ENCODE measurements around the gene TFB1M. TPM values are rescaled to one million over a fixed set of nuclear protein-coding genes. Genes with fewer than 3 reads are reported as not detected.

The TFB1M gene
- total RNA-seq, 4 donors from 2014 or later = 11.4 to 26.4 (median 13.3) TPM

DNA sequence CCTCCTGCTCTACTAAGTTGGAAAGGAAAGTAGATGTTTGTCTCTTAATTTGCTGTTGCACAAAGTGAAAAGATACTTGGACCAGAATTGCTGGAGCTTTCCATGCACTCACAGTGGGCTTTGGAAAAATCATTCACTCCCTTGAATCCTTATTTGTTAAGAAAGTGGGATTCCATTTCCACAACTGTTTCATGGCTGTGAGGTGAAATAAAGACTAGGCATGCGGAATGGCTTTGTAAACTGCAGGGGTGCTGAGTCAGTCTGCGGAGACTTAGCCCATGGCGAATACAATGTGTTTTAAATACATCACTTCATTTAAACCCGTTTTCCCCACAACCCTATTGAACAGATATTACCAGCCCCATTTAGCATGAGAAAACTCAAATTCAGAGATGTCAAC lies 87.2 kb downstream of the TFB1M start:
- no peaks in the 10 kb centered on the region for H3K4me1 ChIP-seq
- peaks cover 0 to 6% (median 0%) of the 10 kb centered on the region in 3 donors for H3K36me3 ChIP-seq
- H3K27ac ChIP-seq = no peak overlapping the region
- no peaks in the 10 kb centered on the region for H3K27me3 ChIP-seq
- no peak for TF ChIP-seq POLR2A (IDR thresholded peaks at IDR 0.05)
- TF ChIP-seq, protein P1, sequence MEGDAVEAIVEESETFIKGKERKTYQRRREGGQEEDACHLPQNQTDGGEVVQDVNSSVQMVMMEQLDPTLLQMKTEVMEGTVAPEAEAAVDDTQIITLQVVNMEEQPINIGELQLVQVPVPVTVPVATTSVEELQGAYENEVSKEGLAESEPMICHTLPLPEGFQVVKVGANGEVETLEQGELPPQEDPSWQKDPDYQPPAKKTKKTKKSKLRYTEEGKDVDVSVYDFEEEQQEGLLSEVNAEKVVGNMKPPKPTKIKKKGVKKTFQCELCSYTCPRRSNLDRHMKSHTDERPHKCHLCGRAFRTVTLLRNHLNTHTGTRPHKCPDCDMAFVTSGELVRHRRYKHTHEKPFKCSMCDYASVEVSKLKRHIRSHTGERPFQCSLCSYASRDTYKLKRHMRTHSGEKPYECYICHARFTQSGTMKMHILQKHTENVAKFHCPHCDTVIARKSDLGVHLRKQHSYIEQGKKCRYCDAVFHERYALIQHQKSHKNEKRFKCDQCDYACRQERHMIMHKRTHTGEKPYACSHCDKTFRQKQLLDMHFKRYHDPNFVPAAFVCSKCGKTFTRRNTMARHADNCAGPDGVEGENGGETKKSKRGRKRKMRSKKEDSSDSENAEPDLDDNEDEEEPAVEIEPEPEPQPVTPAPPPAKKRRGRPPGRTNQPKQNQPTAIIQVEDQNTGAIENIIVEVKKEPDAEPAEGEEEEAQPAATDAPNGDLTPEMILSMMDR (IDR thresholded peaks at IDR 0.05) = no peak
- H3K4me3 ChIP-seq = no peak overlapping the region
- no peaks in the 10 kb centered on the region for H3K9me3 ChIP-seq
- no peak for DNase-seq

DNA sequence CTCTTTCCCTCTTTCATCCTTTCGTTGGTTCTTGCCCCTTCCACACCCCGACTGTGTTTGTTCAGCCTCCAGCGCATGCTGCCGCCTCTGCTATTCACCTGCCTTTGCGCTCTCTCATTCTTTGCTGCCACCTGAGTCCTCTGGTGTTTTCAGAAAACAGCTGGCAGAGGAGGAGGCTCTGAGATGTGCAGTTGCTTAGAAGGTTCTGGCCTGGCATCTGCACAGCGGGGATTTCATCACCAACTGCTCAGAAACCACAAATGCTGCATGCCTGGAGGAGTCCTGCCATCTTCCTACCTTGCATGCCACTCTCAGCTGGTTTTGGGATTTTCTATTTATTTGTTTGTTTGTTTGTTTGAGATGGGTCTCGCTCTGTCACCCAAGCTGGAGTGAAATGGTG lies 89.7 kb downstream of the TFB1M start:
- Histone ChIP-seq H3K27ac (no peak overlapping the region), H3K27me3 (no peaks in the 10 kb centered on the region), H3K4me3 (no peak overlapping the region), H3K9me3 (no peaks in the 10 kb centered on the region), H3K36me3 (peaks cover 0 to 16% (median 0%) of the 10 kb centered on the region in 3 donors), H3K4me1 (no peaks in the 10 kb centered on the region)
- DNase-seq = no peak
- no peak for TF ChIP-seq POLR2A (IDR thresholded peaks at IDR 0.05)
- TF ChIP-seq, protein P1 (IDR thresholded peaks at IDR 0.05) = no peak

DNA sequence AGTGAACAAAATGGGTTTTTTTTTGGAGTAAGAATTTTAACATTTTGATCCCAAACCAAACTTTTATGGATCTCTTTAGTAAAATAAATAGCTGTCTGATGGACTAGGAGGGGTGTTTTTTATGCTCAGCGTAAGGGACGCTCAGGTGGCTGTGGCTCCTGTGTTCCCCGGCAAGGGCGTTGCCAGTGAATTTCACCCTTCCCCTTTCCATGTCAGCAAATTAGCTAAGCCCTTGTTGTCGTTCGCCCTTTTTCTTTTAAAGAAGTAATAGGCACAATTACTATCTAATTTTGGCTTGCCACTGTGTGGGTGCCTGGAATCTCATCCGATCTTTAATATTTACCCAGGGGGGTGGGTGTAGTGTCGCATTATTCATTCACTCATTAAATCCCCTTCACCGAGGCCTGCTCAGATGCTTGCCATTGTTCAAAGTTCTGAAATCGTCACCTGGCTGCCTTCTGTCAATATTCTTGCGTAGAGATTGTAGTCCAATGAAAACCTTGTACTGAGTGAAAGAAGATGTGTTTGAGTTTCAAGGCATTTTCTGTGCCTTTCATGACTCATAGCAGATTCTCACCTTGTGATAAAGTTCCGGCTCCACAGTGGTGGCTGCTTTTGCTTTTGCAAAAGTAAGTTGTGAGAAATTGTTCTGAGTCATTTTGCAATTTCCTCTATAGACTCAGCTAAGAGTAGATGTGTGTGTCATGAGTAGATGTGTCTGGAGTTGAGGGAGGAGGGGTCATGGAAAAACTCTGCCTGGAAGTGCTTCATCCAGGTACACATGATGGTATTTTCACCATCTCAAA lies 90.4 kb downstream of the TFB1M start:
- TF ChIP-seq, protein P1 (IDR thresholded peaks at IDR 0.05) = no peak
- TF ChIP-seq POLR2A (IDR thresholded peaks at IDR 0.05) = no peak
- DNase-seq = no peak
- H3K4me3 ChIP-seq = no peak overlapping the region
- H3K4me1 ChIP-seq = no peaks in the 10 kb centered on the region
- H3K27me3 ChIP-seq = no peaks in the 10 kb centered on the region
- no peak overlapping the region for H3K27ac ChIP-seq
- H3K36me3 ChIP-seq = peaks cover 0 to 16% (median 0%) of the 10 kb centered on the region in 3 donors
- no peaks in the 10 kb centered on the region for H3K9me3 ChIP-seq

DNA sequence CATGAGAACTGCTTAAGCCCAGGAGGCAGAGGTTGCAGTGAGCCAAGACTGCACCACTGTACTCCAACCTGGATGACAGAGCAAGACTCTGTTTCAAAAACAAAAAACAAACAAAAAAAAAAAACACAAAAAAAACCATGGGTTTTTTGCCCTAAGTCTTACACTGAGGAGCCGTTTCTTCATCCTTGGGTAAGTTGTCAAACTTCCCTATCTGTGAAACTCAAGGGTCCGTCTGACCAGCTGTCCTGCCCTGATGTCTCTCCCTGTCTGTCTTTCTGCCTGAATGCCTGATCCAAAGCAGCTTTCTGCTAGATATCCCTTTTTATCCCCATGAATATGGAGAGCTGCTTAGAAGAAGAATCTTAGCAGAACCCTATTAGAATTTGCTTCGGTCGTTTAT lies 91.8 kb downstream of the TFB1M start:
- no peak for TF ChIP-seq POLR2A (IDR thresholded peaks at IDR 0.05)
- TF ChIP-seq, protein P1 (IDR thresholded peaks at IDR 0.05) = no peak
- Histone ChIP-seq H3K36me3 (peaks cover 0 to 16% (median 0%) of the 10 kb centered on the region in 3 donors), H3K27ac (no peak overlapping the region), H3K9me3 (no peaks in the 10 kb centered on the region), H3K4me1 (no peaks in the 10 kb centered on the region), H3K27me3 (no peaks in the 10 kb centered on the region), H3K4me3 (no peak overlapping the region)
- no peak for DNase-seq

DNA sequence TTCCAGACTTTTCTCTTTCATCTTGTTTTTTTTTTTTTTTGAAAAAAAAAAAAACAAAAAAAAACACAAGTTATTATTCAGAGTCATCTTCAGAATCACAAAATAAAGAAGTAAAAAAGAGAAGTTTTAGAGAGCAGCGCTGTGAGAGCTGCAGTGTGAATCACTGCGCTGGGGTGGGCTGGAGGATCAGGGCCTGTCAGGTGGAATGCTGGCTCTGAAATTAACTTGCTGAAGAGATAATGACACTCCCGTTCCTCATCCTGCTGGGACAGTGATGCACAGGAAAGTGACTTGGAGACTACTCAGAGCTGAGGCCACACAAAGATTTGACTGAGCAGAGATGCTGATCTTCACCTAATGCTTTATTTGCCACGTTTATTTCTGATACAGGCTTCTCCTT lies 93.2 kb downstream of the TFB1M start:
- Histone ChIP-seq H3K4me3 (no peak overlapping the region), H3K36me3 (peaks cover 0 to 16% (median 0%) of the 10 kb centered on the region in 3 donors), H3K27me3 (no peaks in the 10 kb centered on the region), H3K9me3 (no peaks in the 10 kb centered on the region), H3K4me1 (no peaks in the 10 kb centered on the region), H3K27ac (no peak overlapping the region)
- no peak for DNase-seq
- no peak for TF ChIP-seq POLR2A (IDR thresholded peaks at IDR 0.05)

DNA sequence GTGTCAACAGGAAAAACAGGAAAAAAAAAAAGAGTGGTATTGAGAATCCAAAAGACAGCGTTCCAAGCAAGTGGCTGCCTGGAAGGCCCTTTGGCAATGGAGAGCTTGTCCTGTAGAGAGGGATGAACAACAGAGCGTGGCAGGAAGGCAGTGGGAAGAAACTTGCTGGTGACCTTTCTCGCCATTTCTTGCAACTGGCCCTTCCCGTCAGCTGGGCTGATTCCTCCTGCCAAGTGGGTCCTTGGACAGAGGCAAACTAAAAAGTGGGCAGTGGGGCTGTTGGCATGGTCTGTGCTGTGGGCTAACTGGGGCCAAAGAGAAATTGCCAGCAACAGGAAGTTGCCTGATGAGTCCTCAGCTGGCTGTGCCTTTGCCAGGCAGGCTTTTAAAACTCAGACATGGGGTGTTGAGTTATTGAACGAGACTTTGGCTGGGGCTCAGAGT lies 94.4 kb downstream of the TFB1M start:
- no peaks in the 10 kb centered on the region for H3K27me3 ChIP-seq
- H3K9me3 ChIP-seq = no peaks in the 10 kb centered on the region
- peaks cover 0 to 13% (median 0%) of the 10 kb centered on the region in 3 donors for H3K36me3 ChIP-seq
- TF ChIP-seq, protein P1 (IDR thresholded peaks at IDR 0.05) = no peak
- TF ChIP-seq POLR2A (IDR thresholded peaks at IDR 0.05) = no peak
- no peak overlapping the region for H3K4me3 ChIP-seq
- no peak for DNase-seq
- H3K4me1 ChIP-seq = no peaks in the 10 kb centered on the region
- no peak overlapping the region for H3K27ac ChIP-seq
